B cell (primary cell): ENCODE data around the gene C12orf56. TPM values are rescaled to one million over a fixed set of nuclear protein-coding genes. Genes with fewer than 3 reads are reported as not detected.

ENCODE experiments used
- ATAC-seq: fragments of 200-7000 bp; cut with Tn5 transposase; one replicate; pipeline ENCODE4 v1.10.0; 2021; ENCODE audit warnings: low read depth, mild to moderate bottlenecking, moderate number of reproducible peaks, moderate library complexity
- CTCF ChIA-PET: fragments of 350-600 bp; sonication (Branson Sonifier 250); formaldehyde crosslinking; loops from one replicate; lab custom pipeline; 2021; ENCODE audit warnings: antibody characterized with exemption, inconsistent platforms; lab: Charles Lee
- POLR2A ChIA-PET: fragments of 350-600 bp; sonication (Branson Sonifier 250); formaldehyde crosslinking; loops from one replicate; lab custom pipeline; 2021; ENCODE audit warnings: antibody characterized with exemption; lab: Charles Lee
- DNase-seq: peaks from one replicate; pipeline ENCODE4 v3.0.0; 2013
- H2AFZ ChIP-seq: 2 replicates; pipeline ENCODE4 v1.6.1; 2012; ENCODE audit warnings: mild to moderate bottlenecking, low read depth, low read length; ENCODE audit not compliant: insufficient read depth, poor library complexity, severe bottlenecking
- H3K27ac ChIP-seq, 2 donors: 1 replicate in 1 of 2; 2 replicates in 1 of 2; pipeline ENCODE4 v1.5.1; 2012 to 2013; ENCODE audit warnings: low read length in 2 of 2, mild to moderate bottlenecking in 2 of 2, moderate library complexity in 1 of 2
- H3K27me3 ChIP-seq, 4 experiments: fragments of 200-600 bp in 1 of 4; sonication (generic) in 1 of 4; replicated peaks in 1 of 4; 1 replicate in 2 of 4; 2 replicates in 2 of 4; pipeline versions ENCODE4 v1.6.1 to v1.7.0; 2013 to 2016; ENCODE audit warnings: low read length in 3 of 4, mild to moderate bottlenecking in 2 of 4, mixed read lengths in 1 of 4, moderate library complexity in 1 of 4; ENCODE audit not compliant: insufficient read depth in 4 of 4, control insufficient read depth in 3 of 4; ENCODE audit errors: control extremely low read depth in 1 of 4
- H3K36me3 ChIP-seq, 2 experiments: replicated peaks in 1 of 2; 1 replicate in 1 of 2; 2 replicates in 1 of 2; pipeline versions ENCODE4 v1.6.1 to v1.7.1; 2013; ENCODE audit warnings: low read length in 1 of 2; ENCODE audit not compliant: insufficient read depth in 2 of 2, control insufficient read depth in 1 of 2; ENCODE audit errors: control extremely low read depth in 1 of 2, extremely low read depth in 1 of 2
- H3K4me1 ChIP-seq, 2 donors: fragments of 200-600 bp in 1 of 2; sonication (generic) in 1 of 2; 1 replicate in 1 of 2; 2 replicates in 1 of 2; pipeline versions ENCODE4 v1.5.1 to v1.6.1; 2013 to 2017; ENCODE audit warnings: low read length in 2 of 2; ENCODE audit not compliant: control insufficient read depth in 2 of 2, insufficient read depth in 2 of 2
- H3K4me2 ChIP-seq: replicated peaks from 2 replicates; pipeline ENCODE3; 2012; ENCODE audit warnings: mild to moderate bottlenecking, low read depth, low read length; ENCODE audit not compliant: poor library complexity, severe bottlenecking
- H3K4me3 ChIP-seq, 5 experiments: fragments of 200-600 bp in 1 of 5; sonication (generic) in 1 of 5; 1 replicate in 3 of 5; 2 replicates in 2 of 5; pipeline versions ENCODE4 v1.5.1 to v1.7.0; 2011 to 2016; ENCODE audit warnings: low read length in 4 of 5, mild to moderate bottlenecking in 4 of 5, low read depth in 2 of 5, control low read depth in 1 of 5, moderate library complexity in 1 of 5; ENCODE audit not compliant: insufficient read depth in 1 of 5; ENCODE audit errors: control extremely low read depth in 1 of 5, extremely low read depth in 1 of 5
- H3K79me2 ChIP-seq: fragments of 200-600 bp; sonication (generic); one replicate; pipeline ENCODE4 v1.6.0; 2016; ENCODE audit warnings: low read length; ENCODE audit not compliant: control insufficient read depth, insufficient read depth
- H3K9ac ChIP-seq: fragments of 200-600 bp; sonication (generic); 2 replicates; pipeline ENCODE4 v1.6.1; 2017; ENCODE audit warnings: mild to moderate bottlenecking, low read length, moderate library complexity
- H3K9me3 ChIP-seq, 3 donors: one replicate each; pipeline versions ENCODE4 v1.6.1 to v1.7.1; 2013; ENCODE audit warnings: low read length in 2 of 3; ENCODE audit not compliant: control insufficient read depth in 2 of 3, insufficient read depth in 1 of 3; ENCODE audit errors: control extremely low read depth in 1 of 3
- H4K20me1 ChIP-seq: 2 replicates; pipeline ENCODE4 v1.6.0; 2012; ENCODE audit warnings: mild to moderate bottlenecking, low read length; ENCODE audit not compliant: insufficient read depth, control insufficient read depth, poor library complexity, severe bottlenecking
- H3K27ac Mint-ChIP-seq: one replicate; pipeline ENCODE4 v1.8.0; 2021; ENCODE audit warnings: mixed read lengths
- H3K27me3 Mint-ChIP-seq: one replicate; pipeline ENCODE4 v1.8.0; 2021; ENCODE audit warnings: mixed read lengths
- H3K4me1 Mint-ChIP-seq: one replicate; pipeline ENCODE4 v1.8.0; 2021; ENCODE audit warnings: mixed read lengths
- H3K4me3 Mint-ChIP-seq: one replicate; pipeline ENCODE4 v1.8.0; 2021; ENCODE audit warnings: mixed read lengths
- H3K9me3 Mint-ChIP-seq: one replicate; pipeline ENCODE4 v1.8.0; 2022; ENCODE audit warnings: mixed read lengths; ENCODE audit not compliant: insufficient read depth
- EZH2 ChIP-seq: IDR thresholded peaks from 2 replicates; pipeline ENCODE4 v1.6.1; 2012; ENCODE audit warnings: borderline replicate concordance, low read depth, mild to moderate bottlenecking, moderate library complexity, low read length; ENCODE audit not compliant: insufficient read depth, poor library complexity, severe bottlenecking
- WGBS: methylation state at CpG from one replicate; pipeline ENCODE4 v1.1.5; 2013; ENCODE audit warnings: missing lambda C conversion rate; ENCODE audit not compliant: insufficient coverage; 5-methylcytosine and 5-hydroxymethylcytosine counted together
- intact Hi-C: fragments of 100-400 bp; cut with micrococcal nuclease; formaldehyde crosslinking; loops from one replicate; pipeline ENCODE4 v1.10.0; 2022
- polyA plus RNA-seq: library from polyadenylated mRNA; depleted of rRNA; stranded (reverse); fragments of >200 nt; gene quantifications from 2 replicates; pipeline ENCODE4 v1.2.3, GENCODE V29; 2012
- total RNA-seq, 2 donors: library from RNA; stranded (reverse); fragments of 120-200 nt in 1 of 2; gene quantifications; 1 replicate in 1 of 2; 2 replicates in 1 of 2; pipeline versions ENCODE4 v1.2.3 to v1.2.4, GENCODE V29; 2013 to 2022
- TF ChIP-seq, protein P1 (sequence below): fragments of 200-600 bp; IDR thresholded peaks from one replicate; pipeline ENCODE4 v1.8.0; 2022; ENCODE audit warnings: antibody characterized with exemption, mild to moderate bottlenecking

The C12orf56 gene
- total and polyA plus RNA-seq, 2 donors (not counting 1 experiment from before 2014, with no cell fraction given), result not detected

DNA sequence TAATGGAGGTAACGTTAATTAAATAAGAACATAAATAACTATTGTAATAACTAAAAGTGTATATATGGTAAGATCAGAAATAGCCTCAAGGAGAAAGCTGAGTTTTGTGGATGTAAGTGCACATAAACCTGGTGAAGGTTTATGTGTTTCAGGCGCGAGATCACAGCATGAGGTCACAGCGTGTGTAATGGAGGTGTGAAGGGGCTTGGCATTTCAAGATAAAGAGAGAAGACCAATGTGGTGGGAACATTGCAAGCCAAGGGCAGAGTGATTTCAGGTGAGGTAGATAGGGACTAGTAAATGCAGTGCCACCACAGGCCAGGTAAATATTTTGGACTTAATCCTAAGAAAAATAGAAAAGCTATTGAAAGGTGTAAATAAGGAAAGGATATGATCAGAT, 146.7 kb downstream of the C12orf56 start:
- no peaks in the 10 kb centered on the region for H3K4me1 ChIP-seq
- H3K4me3 ChIP-seq, result no peak overlapping the region
- H3K4me1 Mint-ChIP-seq, result no peaks in the 10 kb centered on the region
- DNase-seq (no peak), ATAC-seq (no peak)
- H3K79me2 ChIP-seq, result no peaks in the 10 kb centered on the region
- peaks cover 4% of the 10 kb centered on the region for H3K27me3 Mint-ChIP-seq
- no peaks in the 10 kb centered on the region for H3K27me3 ChIP-seq
- H2AFZ ChIP-seq, result no peak overlapping the region
- H3K4me2 ChIP-seq, result no peak overlapping the region
- H3K27ac ChIP-seq, result no peak overlapping the region
- H4K20me1 ChIP-seq, result no peaks in the 10 kb centered on the region
- no peak overlapping the region for H3K9ac ChIP-seq
- ChIA-PET POLR2A (no interaction called here), CTCF (interaction anchor here (0.7 to 0.9 kb wide), 3 partner anchors 12 to 452 kb away, joined by 3 read pairs; no protein-coding TSS in a partner anchor)
- H3K27ac Mint-ChIP-seq, result no peak overlapping the region
- TF ChIP-seq, protein P1, sequence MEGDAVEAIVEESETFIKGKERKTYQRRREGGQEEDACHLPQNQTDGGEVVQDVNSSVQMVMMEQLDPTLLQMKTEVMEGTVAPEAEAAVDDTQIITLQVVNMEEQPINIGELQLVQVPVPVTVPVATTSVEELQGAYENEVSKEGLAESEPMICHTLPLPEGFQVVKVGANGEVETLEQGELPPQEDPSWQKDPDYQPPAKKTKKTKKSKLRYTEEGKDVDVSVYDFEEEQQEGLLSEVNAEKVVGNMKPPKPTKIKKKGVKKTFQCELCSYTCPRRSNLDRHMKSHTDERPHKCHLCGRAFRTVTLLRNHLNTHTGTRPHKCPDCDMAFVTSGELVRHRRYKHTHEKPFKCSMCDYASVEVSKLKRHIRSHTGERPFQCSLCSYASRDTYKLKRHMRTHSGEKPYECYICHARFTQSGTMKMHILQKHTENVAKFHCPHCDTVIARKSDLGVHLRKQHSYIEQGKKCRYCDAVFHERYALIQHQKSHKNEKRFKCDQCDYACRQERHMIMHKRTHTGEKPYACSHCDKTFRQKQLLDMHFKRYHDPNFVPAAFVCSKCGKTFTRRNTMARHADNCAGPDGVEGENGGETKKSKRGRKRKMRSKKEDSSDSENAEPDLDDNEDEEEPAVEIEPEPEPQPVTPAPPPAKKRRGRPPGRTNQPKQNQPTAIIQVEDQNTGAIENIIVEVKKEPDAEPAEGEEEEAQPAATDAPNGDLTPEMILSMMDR, result no peak
- no peak for TF ChIP-seq EZH2
- H3K36me3 ChIP-seq, result no peaks in the 10 kb centered on the region
- WGBS, result 100% methylated on average over 3 of the region's 4 CpGs
- intact Hi-C loops, result no loop called here
- no peaks in the 10 kb centered on the region for H3K9me3 ChIP-seq
- H3K9me3 Mint-ChIP-seq, result no peaks in the 10 kb centered on the region
- H3K4me3 Mint-ChIP-seq, result no peak overlapping the region

DNA sequence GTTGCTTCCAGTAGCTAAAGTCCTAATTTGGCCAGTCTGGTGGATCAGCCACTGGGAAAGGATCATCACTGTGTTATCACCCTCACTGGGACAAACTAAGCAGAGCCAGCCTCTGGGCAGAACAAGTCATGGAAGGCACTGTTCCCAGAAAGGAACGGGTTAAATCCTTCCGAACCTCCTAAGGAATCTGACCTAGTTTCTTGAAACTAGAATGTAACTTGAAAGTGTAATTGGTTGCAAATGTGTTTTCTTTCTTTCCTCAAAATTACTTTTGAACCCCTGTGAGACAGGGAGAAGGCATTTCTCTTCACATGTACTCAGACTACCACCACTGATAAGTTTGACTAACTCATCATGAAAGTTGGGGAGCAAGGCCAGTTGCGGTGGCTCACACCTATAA, 149.8 kb downstream of the C12orf56 start:
- Mint-ChIP-seq H3K27ac (no peak overlapping the region), H3K27me3 (peaks cover 10% of the 10 kb centered on the region), H3K4me3 (no peak overlapping the region), H3K9me3 (no peaks in the 10 kb centered on the region), H3K4me1 (no peaks in the 10 kb centered on the region)
- WGBS, result 100% methylated on average over 1 of the region's 3 CpGs
- Histone ChIP-seq H3K4me2 (no peak overlapping the region), H3K79me2 (no peaks in the 10 kb centered on the region), H3K9me3 (no peaks in the 10 kb centered on the region), H3K36me3 (no peaks in the 10 kb centered on the region), H2AFZ (no peak overlapping the region), H3K4me1 (no peaks in the 10 kb centered on the region), H3K27me3 (no peaks in the 10 kb centered on the region), H4K20me1 (no peaks in the 10 kb centered on the region), H3K9ac (no peak overlapping the region), H3K4me3 (no peak overlapping the region), H3K27ac (no peak overlapping the region)
- TF ChIP-seq EZH2, result no peak
- TF ChIP-seq, protein P1, result no peak
- ChIA-PET POLR2A (no interaction called here), CTCF (no interaction called here)
- ATAC-seq (no peak), DNase-seq (no peak)
- intact Hi-C loops, result no loop called here
